K562 (cell line): ENCODE results near the gene CBY3. TPM values are rescaled to one million over a fixed set of nuclear protein-coding genes. Genes with fewer than 3 reads are reported as not detected.

Source experiments
- ARID1B ChIP-seq: fragments of 450-650 bp; IDR thresholded peaks from 2 replicates; pipeline ENCODE4 v1.6.1; 2016; ENCODE audit warnings: antibody characterized with exemption, mild to moderate bottlenecking, inconsistent platforms
- BCLAF1 ChIP-seq, 2 experiments: fragments of 450-650 bp in 1 of 2; IDR thresholded peaks; 2 replicates each; pipeline ENCODE4 v1.6.1; 2011 to 2017; ENCODE audit warnings: low read depth in 2 of 2, antibody characterized with exemption in 1 of 2, borderline replicate concordance in 1 of 2, low read length in 1 of 2, mild to moderate bottlenecking in 1 of 2, mixed read lengths in 1 of 2; ENCODE audit not compliant: control insufficient read depth in 1 of 2
- CAMTA2 ChIP-seq: fragments of 250-450 bp; sonication (Bioruptor Pico); conservative IDR thresholded peaks from 2 replicates; pipeline ENCODE4 v1.5.1; 2022
- FOXJ3 ChIP-seq: sonication (generic); formaldehyde crosslinking; IDR thresholded peaks from 2 replicates; pipeline ENCODE4 v1.4.0; 2020; ENCODE audit warnings: mild to moderate bottlenecking, missing genetic modification reagents
- NR1H2 ChIP-seq: sonication (generic); formaldehyde crosslinking; IDR thresholded peaks from 2 replicates; pipeline ENCODE4 v1.4.0; 2020; ENCODE audit warnings: mild to moderate bottlenecking, missing genetic modification reagents
- NR2C1 ChIP-seq, 2 experiments: fragments of 450-650 bp; IDR thresholded peaks; 2 replicates each; pipeline ENCODE4 v1.6.1; 2017; ENCODE audit warnings: mild to moderate bottlenecking in 2 of 2, antibody characterized with exemption in 1 of 2, inconsistent platforms in 1 of 2, missing compliant biosample characterization in 1 of 2, missing genetic modification characterization in 1 of 2
- POLR2G ChIP-seq: fragments of 200-400 bp; formaldehyde crosslinking; IDR thresholded peaks from 2 replicates; pipeline ENCODE4 v1.6.1; 2017; ENCODE audit warnings: low read depth, mild to moderate bottlenecking, antibody characterized with exemption, low read length, moderate library complexity
- RFX7 ChIP-seq: fragments of 250-450 bp; sonication (Bioruptor Pico); IDR thresholded peaks from 2 replicates; pipeline ENCODE4 v1.5.1; 2021; ENCODE audit warnings: mild to moderate bottlenecking
- SOX6 ChIP-seq: fragments of 450-650 bp; IDR thresholded peaks from 2 replicates; pipeline ENCODE4 v1.6.1; 2014; ENCODE audit warnings: mild to moderate bottlenecking
- SREBF2 ChIP-seq: sonication (generic); formaldehyde crosslinking; IDR thresholded peaks from 2 replicates; pipeline ENCODE4 v1.4.0; 2020; ENCODE audit warnings: mild to moderate bottlenecking, missing genetic modification reagents
- THAP7 ChIP-seq: fragments of 250-450 bp; sonication (Bioruptor Pico); IDR thresholded peaks from 2 replicates; pipeline ENCODE4 v1.5.0; 2021
- ZNF318 ChIP-seq, 2 experiments: fragments of 450-650 bp; IDR thresholded peaks; 2 replicates each; pipeline ENCODE4 v1.6.1; 2016; ENCODE audit warnings: mild to moderate bottlenecking in 2 of 2, borderline replicate concordance in 1 of 2, low read depth in 1 of 2, moderate library complexity in 1 of 2
- ZNF561 ChIP-seq: fragments of 450-650 bp; formaldehyde crosslinking; conservative IDR thresholded peaks from 2 replicates; pipeline ENCODE4 v1.4.0; 2020; ENCODE audit warnings: mild to moderate bottlenecking, moderate library complexity
- ZNF699 ChIP-seq: fragments of 250-450 bp; sonication (Bioruptor Pico); IDR thresholded peaks from 2 replicates; pipeline ENCODE4 v1.8.0; 2021; ENCODE audit warnings: mild to moderate bottlenecking, moderate library complexity; ENCODE audit not compliant: insufficient replicate concordance
- ZNF79 ChIP-seq: fragments of 250-450 bp; sonication (Bioruptor Pico); IDR thresholded peaks from 2 replicates; pipeline ENCODE4 v1.4.0; 2020; ENCODE audit warnings: low read depth, mild to moderate bottlenecking, moderate library complexity
- polyA plus RNA-seq, 8 experiments: library from polyadenylated mRNA; depleted of rRNA in 4 of 8; stranded (reverse) in 5 of 8; unstranded in 3 of 8; fragments of >200 nt; fragmentation: Nextera tagmentation in 2 of 8; fragmentation: Illumina TruSeq in 1 of 8; extraction: Ambion mirVana in 2 of 8; extraction: Trizol in 1 of 8; gene quantifications; 2 replicates each; pipeline versions ENCODE4 v1.2.1 to v1.2.3, GENCODE V29; 2011 to 2014; ENCODE audit warnings: inconsistent platforms in 1 of 8, missing spikeins in 1 of 8
- total RNA-seq, 7 experiments: library from RNA; depleted of rRNA in 6 of 7; stranded (reverse); fragments of >200 nt in 6 of 7; fragmentation: Illumina TruSeq in 2 of 7; extraction: Trizol in 2 of 7; gene quantifications; 2 replicates each; pipeline versions ENCODE4 v1.2.1 to v1.2.3, GENCODE V29; 2011 to 2021; ENCODE audit warnings: low replicate concordance in 1 of 7

Gene CBY3
- total and polyA plus RNA-seq, 9 of the 15 experiments (the other 6 are each of a cell fraction or from before 2014, with no cell fraction given) = not detected

DNA sequence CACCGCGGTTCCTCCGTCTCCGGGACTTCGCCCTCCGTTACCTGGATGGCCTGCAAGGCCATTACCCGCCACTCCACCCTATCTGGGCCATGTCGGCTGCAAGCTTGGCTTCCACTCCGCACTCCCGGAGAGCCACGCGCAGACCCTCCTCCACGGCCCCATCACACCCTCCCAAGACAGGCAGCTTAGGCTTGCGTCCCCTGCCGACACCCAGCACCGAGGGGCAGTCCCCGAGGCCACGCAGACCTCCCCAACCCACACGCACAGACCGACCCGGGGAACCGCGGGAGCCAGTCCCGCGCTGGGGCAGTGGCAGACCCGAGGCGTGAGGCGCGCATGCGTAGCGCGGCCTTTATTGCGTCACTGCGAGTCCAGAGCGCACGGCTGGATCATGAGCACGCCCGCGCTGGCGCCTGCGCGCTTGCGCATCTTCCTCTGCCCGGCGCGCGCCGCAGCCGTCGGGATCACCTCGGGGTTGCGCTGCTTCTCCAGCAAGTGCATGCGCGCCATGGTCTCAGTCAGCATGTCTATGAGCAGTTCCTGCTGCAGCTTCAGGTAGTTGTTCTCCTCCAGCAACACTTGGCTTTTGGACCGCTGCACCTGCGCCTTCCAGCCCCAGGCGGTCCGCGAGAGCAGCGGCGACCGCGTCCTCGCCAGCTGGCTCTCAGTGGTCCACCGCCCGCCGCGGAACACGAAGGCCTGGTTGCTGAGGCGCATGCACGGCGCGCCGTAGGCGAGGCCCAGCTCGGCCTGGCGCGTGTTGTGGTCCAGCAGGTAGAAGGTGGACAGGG, 2.4 kb downstream of the CBY3 start (continued):
- TF ChIP-seq ZNF79 (no peak), SREBF2 (CRISPR knock-in tag) (no peak), NR2C1 (IDR thresholded peaks at IDR 0.05) (no peak), NR2C1 (tag; IDR thresholded peaks at IDR 0.05) (no peak), ZNF561 (no peak), SOX6 (no peak; the same call in 1 of the 2 replicates), POLR2G (peak; percentile 96), FOXJ3 (CRISPR knock-in tag) (no peak), ARID1B (0 out of 2 replicates have a peak, but pooled peaks have one; percentile 23), THAP7 (CRISPR knock-in tag) (no peak), CAMTA2 (0 out of 2 replicates have a peak, but pooled peaks have one; percentile 54), ZNF699 (CRISPR knock-in tag) (no peak), NR1H2 (CRISPR knock-in tag) (peak; percentile 82; the same call in 1 of the 2 replicates), ZNF318 (IDR thresholded peaks at IDR 0.05; ENCODE audit: borderline replicate concordance in 1 of 2, low read depth in 1 of 2) (no peak), BCLAF1 (IDR thresholded peaks at IDR 0.05; ENCODE audit: borderline replicate concordance in 1 of 2, control insufficient read depth in 1 of 2, low read depth in 2 of 2, low read length in 1 of 2) (no peak), RFX7 (no peak)
